ENCODE results near the gene NUDT3. TPM values are rescaled to one million over a fixed set of nuclear protein-coding genes. Genes with fewer than 3 reads are reported as not detected.

The NUDT3 gene
- total RNA-seq, 1 experiment from 2014 or later: 25.2 TPM

- H3K36me3 ChIP-seq (ENCODE audit: control insufficient read depth in 1 of 2, insufficient read depth in 2 of 2, low read length in 2 of 2): peaks cover 5 to 19% of the 10 kb centered on the region in 2 experiments; a peak in 3 of 4 replicates
- ChIA-PET CTCF (no interaction called here), POLR2A (no interaction called here), RAD21 (ENCODE audit: low non-redundant PET in 1 of 2, low total read pairs in 2 of 2, uncharacterized antibody in 2 of 2, unreplicated experiment in 2 of 2) (no interaction called here)
- H3K27me3 ChIP-seq (ENCODE audit: insufficient read depth, low read length): no peaks in the 10 kb centered on the region
- no peak for ATAC-seq
- H2AFZ ChIP-seq (ENCODE audit: low read depth, low read length, poor library complexity, severe bottlenecking): no peak overlapping the region
- BruUV-seq (replicated peaks): no TSS peak
- no peaks in the 10 kb centered on the region for H3K9me2 ChIP-seq (ENCODE audit: insufficient read depth)
- no peaks in the 10 kb centered on the region for H4K20me1 ChIP-seq (ENCODE audit: insufficient read depth)
- H3K79me2 ChIP-seq (ENCODE audit: insufficient read depth, low read length): peaks cover under 1% of the 10 kb centered on the region; the same call in 1 of the 2 replicates
- no peak overlapping the region for H3K4me3 ChIP-seq (replicated peaks in 1 of 2; ENCODE audit: low read depth in 1 of 2, low read length in 2 of 2)
- no peaks in the 10 kb centered on the region for H3K9me3 ChIP-seq (ENCODE audit: control insufficient read depth in 1 of 2, insufficient read depth in 1 of 2, low read depth in 1 of 2, low read length in 2 of 2)
- no peak overlapping the region for H3K9ac ChIP-seq (ENCODE audit: low read length)
- intact Hi-C loops (cut with micrococcal nuclease): no loop called here
- DNase-seq (ENCODE audit: low read depth, low spot score): no peak
- H3K27ac ChIP-seq (ENCODE audit: low read depth, low read length): no peak overlapping the region
- peaks cover 2 to 11% of the 10 kb centered on the region in 2 experiments; a peak in 2 of 4 replicates for H3K4me1 ChIP-seq (ENCODE audit: control insufficient read depth in 1 of 2, insufficient read depth in 2 of 2, low read length in 2 of 2)
- H3K4me2 ChIP-seq (ENCODE audit: low read length): no peak overlapping the region
- TF ChIP-seq EZH2 (IDR thresholded peaks at IDR 0.05) (no peak), JUND (IDR thresholded peaks at IDR 0.05) (no peak), CEBPB (IDR thresholded peaks at IDR 0.05; ENCODE audit: low read depth) (no peak), REST (IDR thresholded peaks at IDR 0.05; ENCODE audit: low read depth) (no peak), SP1 (IDR thresholded peaks at IDR 0.05; ENCODE audit: low read depth) (no peak), CBX3 (IDR thresholded peaks at IDR 0.05; ENCODE audit: low read depth) (no peak), EGR1 (IDR thresholded peaks at IDR 0.05; ENCODE audit: low read depth) (no peak)
- TF ChIP-seq, protein P1, sequence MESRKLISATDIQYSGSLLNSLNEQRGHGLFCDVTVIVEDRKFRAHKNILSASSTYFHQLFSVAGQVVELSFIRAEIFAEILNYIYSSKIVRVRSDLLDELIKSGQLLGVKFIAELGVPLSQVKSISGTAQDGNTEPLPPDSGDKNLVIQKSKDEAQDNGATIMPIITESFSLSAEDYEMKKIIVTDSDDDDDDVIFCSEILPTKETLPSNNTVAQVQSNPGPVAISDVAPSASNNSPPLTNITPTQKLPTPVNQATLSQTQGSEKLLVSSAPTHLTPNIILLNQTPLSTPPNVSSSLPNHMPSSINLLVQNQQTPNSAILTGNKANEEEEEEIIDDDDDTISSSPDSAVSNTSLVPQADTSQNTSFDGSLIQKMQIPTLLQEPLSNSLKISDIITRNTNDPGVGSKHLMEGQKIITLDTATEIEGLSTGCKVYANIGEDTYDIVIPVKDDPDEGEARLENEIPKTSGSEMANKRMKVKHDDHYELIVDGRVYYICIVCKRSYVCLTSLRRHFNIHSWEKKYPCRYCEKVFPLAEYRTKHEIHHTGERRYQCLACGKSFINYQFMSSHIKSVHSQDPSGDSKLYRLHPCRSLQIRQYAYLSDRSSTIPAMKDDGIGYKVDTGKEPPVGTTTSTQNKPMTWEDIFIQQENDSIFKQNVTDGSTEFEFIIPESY (IDR thresholded peaks at IDR 0.05; ENCODE audit: extremely low read depth, insufficient replicate concordance, low read length): no peak
Observed at GRCh38 chr6:34292954-34293353, 99.5 kb downstream of the NUDT3 start.

Data from HCT116 (cell line).